HepG2 (cell line): ENCODE measurements around the gene HELB. TPM values are rescaled to one million over a fixed set of nuclear protein-coding genes. Genes with fewer than 3 reads are reported as not detected.

Experiments used
- AKNA ChIP-seq: sonication (generic); formaldehyde crosslinking; IDR thresholded peaks from 2 replicates; pipeline ENCODE4 v1.4.0; 2020; ENCODE audit warnings: missing genetic modification reagents, borderline replicate concordance
- ATF4 ChIP-seq, 2 experiments: fragments of 450-650 bp in 1 of 2; sonication (generic) in 1 of 2; formaldehyde crosslinking; IDR thresholded peaks; 2 replicates each; pipeline versions ENCODE4 v1.5.0 to v1.8.0; 2020 to 2022; ENCODE audit warnings: mild to moderate bottlenecking in 1 of 2, missing genetic modification reagents in 1 of 2
- CTCF ChIP-seq: sonication (generic); formaldehyde crosslinking; IDR thresholded peaks from 2 replicates; pipeline ENCODE4 v1.5.0; 2020; ENCODE audit warnings: mild to moderate bottlenecking, missing genetic modification reagents, moderate library complexity
- HCFC1 ChIP-seq: fragments of 150-350 bp; IDR thresholded peaks from 2 replicates; pipeline ENCODE4 v1.6.1; 2014; ENCODE audit warnings: low read depth, low read length
- MIER3 ChIP-seq: IDR thresholded peaks from 2 replicates; pipeline ENCODE4 v1.6.1; 2016; ENCODE audit warnings: missing compliant biosample characterization, borderline replicate concordance
- PAX8 ChIP-seq: sonication (generic); formaldehyde crosslinking; IDR thresholded peaks from 2 replicates; pipeline ENCODE4 v1.8.0; 2022; ENCODE audit warnings: mild to moderate bottlenecking, missing genetic modification reagents, borderline replicate concordance
- PRPF4 ChIP-seq: fragments of 200-400 bp; formaldehyde crosslinking; IDR thresholded peaks from 2 replicates; pipeline ENCODE4 v1.6.1; 2016; ENCODE audit warnings: low read length, low read depth; ENCODE audit not compliant: poor library complexity, severe bottlenecking
- SIX1 ChIP-seq: sonication (generic); formaldehyde crosslinking; IDR thresholded peaks from 2 replicates; pipeline ENCODE4 v1.4.0; 2020; ENCODE audit warnings: missing genetic modification reagents, borderline replicate concordance
- ZBTB2 ChIP-seq: sonication (generic); formaldehyde crosslinking; IDR thresholded peaks from 2 replicates; pipeline ENCODE4 v1.8.0; 2022; ENCODE audit warnings: low read depth, missing genetic modification reagents
- ZBTB38 ChIP-seq: sonication (generic); formaldehyde crosslinking; IDR thresholded peaks from 2 replicates; pipeline ENCODE4 v1.5.1; 2020; ENCODE audit warnings: mild to moderate bottlenecking, missing genetic modification reagents
- ZKSCAN5 ChIP-seq: sonication (generic); formaldehyde crosslinking; IDR thresholded peaks from 2 replicates; pipeline ENCODE4 v1.5.1; 2020; ENCODE audit warnings: mild to moderate bottlenecking, missing genetic modification reagents
- ZNF143 ChIP-seq: sonication (generic); formaldehyde crosslinking; IDR thresholded peaks from 2 replicates; pipeline ENCODE4 v1.4.0; 2020; ENCODE audit warnings: missing genetic modification reagents
- ZNF3 ChIP-seq: IDR thresholded peaks from 2 replicates; pipeline ENCODE4 v1.7.0; 2017; ENCODE audit warnings: inconsistent platforms
- ZNF331 ChIP-seq: sonication (generic); formaldehyde crosslinking; IDR thresholded peaks from 2 replicates; pipeline ENCODE4 v1.4.0; 2020; ENCODE audit warnings: missing genetic modification reagents
- ZNF496 ChIP-seq: sonication (generic); formaldehyde crosslinking; IDR thresholded peaks from 2 replicates; pipeline ENCODE4 v1.8.1; 2023; ENCODE audit warnings: mild to moderate bottlenecking, moderate library complexity, missing genetic modification reagents; ENCODE audit not compliant: insufficient replicate concordance
- ZNF7 ChIP-seq: IDR thresholded peaks from 2 replicates; pipeline ENCODE4 v1.6.1; 2016; ENCODE audit warnings: missing biosample characterization, missing genetic modification reagents
- ZNF775 ChIP-seq: sonication (generic); formaldehyde crosslinking; IDR thresholded peaks from 2 replicates; pipeline ENCODE4 v1.4.0; 2020; ENCODE audit warnings: missing genetic modification reagents, mild to moderate bottlenecking, moderate library complexity, borderline replicate concordance
- polyA plus RNA-seq, 8 experiments: library from polyadenylated mRNA; depleted of rRNA in 3 of 8; stranded (reverse) in 7 of 8; unstranded in 1 of 8; fragments of >200 nt; fragmentation: Illumina TruSeq in 4 of 8; extraction: Trizol in 4 of 8; gene quantifications; 2 replicates each; pipeline versions ENCODE4 v1.2.1 to v1.2.3, GENCODE V29; 2011 to 2016; ENCODE audit warnings: low read depth in 4 of 8, missing spikeins in 1 of 8, mixed read lengths in 1 of 8; ENCODE audit not compliant: insufficient read depth in 1 of 8
- total RNA-seq, 5 experiments: library from RNA; depleted of rRNA; stranded (reverse); fragments of >200 nt; fragmentation: Illumina TruSeq; extraction: Trizol; gene quantifications; 2 replicates each; pipeline ENCODE4 v1.2.3, GENCODE V29; 2016; ENCODE audit warnings: low read depth in 1 of 5

HELB gene
- total and polyA plus RNA-seq, 2 of the 13 experiments (the other 11 are each of a cell fraction or from before 2014, with no cell fraction given), result 1.7 to 3.7 TPM

GRCh38 chr12:66301944-66302826 lies at the start of gene HELB (continued):
- no peak for TF ChIP-seq SIX1 (CRISPR knock-in tag)
- TF ChIP-seq AKNA (CRISPR knock-in tag), result no peak
- no peak for TF ChIP-seq ZNF496 (CRISPR knock-in tag)
- TF ChIP-seq PAX8 (CRISPR knock-in tag), result no peak
- TF ChIP-seq ZNF775 (CRISPR knock-in tag), result no peak
- TF ChIP-seq PRPF4, result no peak
- no peak for TF ChIP-seq ZNF3 (CRISPR knock-in tag)
- TF ChIP-seq ZNF7 (CRISPR knock-in tag), result no peak
- peak; percentile 30; the same call in 1 of the 2 replicates for TF ChIP-seq ZNF331 (CRISPR knock-in tag)
- TF ChIP-seq ZBTB2 (CRISPR knock-in tag), result no peak
- TF ChIP-seq MIER3 (CRISPR knock-in tag), result no peak
- peak; percentile 18; the same call in 1 of the 2 replicates for TF ChIP-seq ZNF143 (CRISPR knock-in tag)
- TF ChIP-seq CTCF (CRISPR knock-in tag), result peak; percentile 17; the same call in 1 of the 2 replicates
- TF ChIP-seq HCFC1, result no peak
- no peak for TF ChIP-seq ZKSCAN5 (CRISPR knock-in tag)
- TF ChIP-seq ZBTB38 (CRISPR knock-in tag), result 0 out of 2 replicates have a peak, but pooled peaks have one; percentile 35
- 0 out of 4 replicates have a peak, but pooled peaks of 1 of the 2 experiments have one; percentile 20 for TF ChIP-seq ATF4 (CRISPR knock-in tag; IDR thresholded peaks at IDR 0.05)
